ENCODE measurements around the gene FAM241A.

The FAM241A gene

DNA sequence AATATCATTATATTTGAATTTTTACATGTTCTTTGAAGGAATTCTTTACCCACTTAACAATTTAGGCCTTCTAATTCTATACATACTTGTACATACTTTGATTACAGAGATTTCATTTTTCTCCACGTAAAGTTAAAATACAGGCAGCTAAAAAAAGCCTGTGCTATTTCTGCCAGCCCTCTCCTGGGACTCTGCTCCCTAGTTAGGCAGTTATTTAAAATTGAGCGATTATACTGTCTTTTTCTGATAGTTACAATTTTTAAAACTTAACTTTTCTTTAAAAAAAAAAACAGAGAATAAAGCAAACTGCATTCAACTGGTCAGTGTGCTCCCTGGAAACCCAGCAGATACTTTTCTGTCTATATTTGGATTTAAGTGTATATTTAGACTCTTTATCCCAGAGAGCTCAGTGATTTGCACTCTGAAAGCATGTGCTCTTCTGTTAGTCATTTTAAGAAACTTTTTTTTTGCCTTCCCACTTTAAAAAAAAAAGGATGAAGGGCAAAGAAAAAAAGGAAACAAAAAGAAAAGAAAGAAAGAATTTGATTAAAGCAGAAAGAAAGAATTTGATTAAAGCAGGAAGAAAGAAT lies 18.1 kb upstream of the FAM241A start:
- Histone ChIP-seq H2AFZ (ENCODE audit: low read depth, low read length, severe bottlenecking) (no peak overlapping the region), H3K9me3 (ENCODE audit: insufficient read depth, low read length) (no peaks in the 10 kb centered on the region), H3K9me2 (replicated peaks; ENCODE audit: insufficient read depth, low read length) (no peaks in the 10 kb centered on the region), H3K36me3 (ENCODE audit: low read length) (no peaks in the 10 kb centered on the region), H3K4me3 (ENCODE audit: insufficient read depth, low read length, poor library complexity, severe bottlenecking) (no peak overlapping the region), H3K79me2 (ENCODE audit: insufficient read depth, low read length) (no peaks in the 10 kb centered on the region), H3K4me2 (ENCODE audit: low read depth, low read length, poor library complexity, severe bottlenecking) (no peak overlapping the region), H3K27ac (ENCODE audit: low read depth, low read length) (no peak overlapping the region), H3K27me3 (ENCODE audit: low read length) (no peaks in the 10 kb centered on the region), H4K20me1 (ENCODE audit: low read depth, low read length) (no peaks in the 10 kb centered on the region), H3K9ac (ENCODE audit: low read length) (no peak overlapping the region), H3F3A (ENCODE audit: insufficient read depth) (no peaks in the 10 kb centered on the region)
- TF ChIP-seq, protein P1, sequence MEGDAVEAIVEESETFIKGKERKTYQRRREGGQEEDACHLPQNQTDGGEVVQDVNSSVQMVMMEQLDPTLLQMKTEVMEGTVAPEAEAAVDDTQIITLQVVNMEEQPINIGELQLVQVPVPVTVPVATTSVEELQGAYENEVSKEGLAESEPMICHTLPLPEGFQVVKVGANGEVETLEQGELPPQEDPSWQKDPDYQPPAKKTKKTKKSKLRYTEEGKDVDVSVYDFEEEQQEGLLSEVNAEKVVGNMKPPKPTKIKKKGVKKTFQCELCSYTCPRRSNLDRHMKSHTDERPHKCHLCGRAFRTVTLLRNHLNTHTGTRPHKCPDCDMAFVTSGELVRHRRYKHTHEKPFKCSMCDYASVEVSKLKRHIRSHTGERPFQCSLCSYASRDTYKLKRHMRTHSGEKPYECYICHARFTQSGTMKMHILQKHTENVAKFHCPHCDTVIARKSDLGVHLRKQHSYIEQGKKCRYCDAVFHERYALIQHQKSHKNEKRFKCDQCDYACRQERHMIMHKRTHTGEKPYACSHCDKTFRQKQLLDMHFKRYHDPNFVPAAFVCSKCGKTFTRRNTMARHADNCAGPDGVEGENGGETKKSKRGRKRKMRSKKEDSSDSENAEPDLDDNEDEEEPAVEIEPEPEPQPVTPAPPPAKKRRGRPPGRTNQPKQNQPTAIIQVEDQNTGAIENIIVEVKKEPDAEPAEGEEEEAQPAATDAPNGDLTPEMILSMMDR (IDR thresholded peaks at IDR 0.05; ENCODE audit: insufficient read depth, low read length, poor library complexity, severe bottlenecking): no peak
- no peak for TF ChIP-seq EZH2phosphoT487 (conservative IDR thresholded peaks at IDR 0.05; ENCODE audit: low read length)

DNA sequence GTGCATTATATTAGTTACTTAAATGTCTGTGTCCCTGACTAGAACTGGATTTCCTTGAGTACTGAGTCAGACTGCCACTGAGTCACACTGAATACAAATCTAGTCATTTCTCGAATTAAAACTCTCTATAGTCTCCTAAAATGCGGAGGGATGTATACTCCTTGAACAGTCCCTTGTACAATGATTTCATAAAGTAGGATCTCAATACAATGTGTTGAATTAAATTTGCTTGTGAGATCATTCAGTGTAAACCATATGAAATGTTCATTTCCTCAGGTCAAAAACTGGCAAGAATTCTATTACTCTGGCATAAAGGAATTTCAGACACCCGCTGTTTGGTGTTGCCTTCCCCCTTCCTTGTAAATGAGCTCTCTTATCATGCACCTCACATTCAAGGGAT lies 17.5 kb upstream of the FAM241A start:
- no peak overlapping the region for H3K27ac ChIP-seq (ENCODE audit: low read depth, low read length)
- TF ChIP-seq, protein P1 (IDR thresholded peaks at IDR 0.05; ENCODE audit: insufficient read depth, low read length, poor library complexity, severe bottlenecking): no peak
- TF ChIP-seq EZH2phosphoT487 (conservative IDR thresholded peaks at IDR 0.05; ENCODE audit: low read length): no peak
- no peak overlapping the region for H3K9ac ChIP-seq (ENCODE audit: low read length)
- H3K9me2 ChIP-seq (replicated peaks; ENCODE audit: insufficient read depth, low read length): no peaks in the 10 kb centered on the region
- no peaks in the 10 kb centered on the region for H3F3A ChIP-seq (ENCODE audit: insufficient read depth)
- no peaks in the 10 kb centered on the region for H3K36me3 ChIP-seq (ENCODE audit: low read length)
- H3K27me3 ChIP-seq (ENCODE audit: low read length): no peaks in the 10 kb centered on the region
- no peak overlapping the region for H3K4me2 ChIP-seq (ENCODE audit: low read depth, low read length, poor library complexity, severe bottlenecking)
- H2AFZ ChIP-seq (ENCODE audit: low read depth, low read length, severe bottlenecking): no peak overlapping the region
- no peaks in the 10 kb centered on the region for H4K20me1 ChIP-seq (ENCODE audit: low read depth, low read length)
- no peaks in the 10 kb centered on the region for H3K79me2 ChIP-seq (ENCODE audit: insufficient read depth, low read length)
- no peak overlapping the region for H3K4me3 ChIP-seq (ENCODE audit: insufficient read depth, low read length, poor library complexity, severe bottlenecking)
- no peaks in the 10 kb centered on the region for H3K9me3 ChIP-seq (ENCODE audit: insufficient read depth, low read length)

DNA sequence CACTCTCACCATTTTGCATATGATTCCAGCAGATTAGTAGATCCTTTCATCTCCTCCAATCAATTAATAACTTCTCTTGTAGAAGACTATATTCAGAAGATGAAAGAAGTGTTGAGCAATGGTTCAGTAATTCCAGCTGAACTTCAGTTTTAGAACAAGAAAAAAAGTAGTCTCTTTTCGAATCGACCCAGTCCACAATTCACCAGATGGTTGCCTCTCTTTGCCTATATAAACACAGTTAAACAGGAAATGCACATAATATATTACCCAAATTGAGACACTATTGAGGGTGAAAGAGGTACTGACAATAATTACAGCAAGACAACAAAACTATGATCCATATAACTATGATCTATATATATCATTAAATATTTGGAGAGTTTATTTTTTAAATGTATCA lies 16.8 kb upstream of the FAM241A start:
- Histone ChIP-seq H2AFZ (ENCODE audit: low read depth, low read length, severe bottlenecking) (no peak overlapping the region), H3K4me2 (ENCODE audit: low read depth, low read length, poor library complexity, severe bottlenecking) (no peak overlapping the region), H3K9ac (ENCODE audit: low read length) (no peak overlapping the region), H3K27ac (ENCODE audit: low read depth, low read length) (no peak overlapping the region), H3K79me2 (ENCODE audit: insufficient read depth, low read length) (no peaks in the 10 kb centered on the region), H4K20me1 (ENCODE audit: low read depth, low read length) (no peaks in the 10 kb centered on the region), H3K4me3 (ENCODE audit: insufficient read depth, low read length, poor library complexity, severe bottlenecking) (no peak overlapping the region), H3K9me3 (ENCODE audit: insufficient read depth, low read length) (no peaks in the 10 kb centered on the region), H3K9me2 (replicated peaks; ENCODE audit: insufficient read depth, low read length) (no peaks in the 10 kb centered on the region), H3K36me3 (ENCODE audit: low read length) (no peaks in the 10 kb centered on the region), H3F3A (ENCODE audit: insufficient read depth) (no peaks in the 10 kb centered on the region), H3K27me3 (ENCODE audit: low read length) (no peaks in the 10 kb centered on the region)
- TF ChIP-seq, protein P1 (IDR thresholded peaks at IDR 0.05; ENCODE audit: insufficient read depth, low read length, poor library complexity, severe bottlenecking): no peak
- TF ChIP-seq EZH2phosphoT487 (conservative IDR thresholded peaks at IDR 0.05; ENCODE audit: low read length): no peak
